Measurements from ENCODE around the gene NRBP1.

DNA sequence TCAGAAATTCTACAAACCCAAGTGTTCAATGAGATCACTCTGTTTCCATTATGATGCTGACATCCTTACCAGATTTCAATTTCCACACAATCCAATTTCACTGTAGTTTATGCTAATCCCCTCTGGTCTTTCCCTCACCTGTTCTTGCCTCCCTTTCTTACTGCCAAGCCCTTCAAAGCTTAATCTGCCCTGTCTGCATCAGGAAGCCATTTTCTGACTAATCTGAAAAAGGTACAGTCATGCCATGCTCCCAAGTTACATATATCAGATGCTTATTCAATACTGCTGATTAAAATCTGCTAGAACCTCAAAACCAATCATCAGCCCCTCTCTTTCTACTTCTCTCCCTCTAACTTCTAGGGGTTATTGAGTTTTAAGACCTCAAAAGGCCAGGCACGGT, 22.7 kb downstream of the NRBP1 start:
- TF ChIP-seq, protein P1, sequence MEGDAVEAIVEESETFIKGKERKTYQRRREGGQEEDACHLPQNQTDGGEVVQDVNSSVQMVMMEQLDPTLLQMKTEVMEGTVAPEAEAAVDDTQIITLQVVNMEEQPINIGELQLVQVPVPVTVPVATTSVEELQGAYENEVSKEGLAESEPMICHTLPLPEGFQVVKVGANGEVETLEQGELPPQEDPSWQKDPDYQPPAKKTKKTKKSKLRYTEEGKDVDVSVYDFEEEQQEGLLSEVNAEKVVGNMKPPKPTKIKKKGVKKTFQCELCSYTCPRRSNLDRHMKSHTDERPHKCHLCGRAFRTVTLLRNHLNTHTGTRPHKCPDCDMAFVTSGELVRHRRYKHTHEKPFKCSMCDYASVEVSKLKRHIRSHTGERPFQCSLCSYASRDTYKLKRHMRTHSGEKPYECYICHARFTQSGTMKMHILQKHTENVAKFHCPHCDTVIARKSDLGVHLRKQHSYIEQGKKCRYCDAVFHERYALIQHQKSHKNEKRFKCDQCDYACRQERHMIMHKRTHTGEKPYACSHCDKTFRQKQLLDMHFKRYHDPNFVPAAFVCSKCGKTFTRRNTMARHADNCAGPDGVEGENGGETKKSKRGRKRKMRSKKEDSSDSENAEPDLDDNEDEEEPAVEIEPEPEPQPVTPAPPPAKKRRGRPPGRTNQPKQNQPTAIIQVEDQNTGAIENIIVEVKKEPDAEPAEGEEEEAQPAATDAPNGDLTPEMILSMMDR (IDR thresholded peaks at IDR 0.05) = no peak
- TF ChIP-seq POLR2A (IDR thresholded peaks at IDR 0.05) = no peak

Measured in esophagus squamous epithelium (tissue), 4 donors.